GM19438 (cell line): ENCODE data around the gene CYBA.
A peak's percentile ranks its signal among the peaks of the same experiment; 100 is the strongest.

Experiments used
- ATAC-seq: cut with Tn5 transposase; IDR thresholded peaks from one replicate; pipeline ENCODE4 v1.9.1; 2021; ENCODE audit warnings: low read depth; ENCODE audit not compliant: unreplicated experiment

Gene CYBA

GRCh38 chr16:88650749-88651275, at the start of gene CYBA:
Gene CYBA, minus strand, starts transcription at chr16:88651053. Its CDS starts 40 bp downstream, at chr16:88651013.
- ATAC-seq: peak; percentile 74

- ATAC-seq: no peak
Measured at GRCh38 chr16:88700322-88700635, 49.4 kb upstream of the CYBA start.

- ATAC-seq: no peak
Measured at GRCh38 chr16:88699180-88699579, 48.3 kb upstream of the CYBA start.

- no peak for ATAC-seq
Measured at GRCh38 chr16:88698646-88699045, 47.8 kb upstream of the CYBA start.

GRCh38 chr16:88697831-88698615, 47.2 kb upstream of the CYBA start:
- ATAC-seq: no peak

- ATAC-seq: no peak
Measured at GRCh38 chr16:88697116-88697830, 46.4 kb upstream of the CYBA start.

- ATAC-seq: no peak
Measured at GRCh38 chr16:88696441-88696840, 45.6 kb upstream of the CYBA start.

GRCh38 chr16:88695753-88696152, 44.9 kb upstream of the CYBA start:
- no peak for ATAC-seq

GRCh38 chr16:88695218-88695617, 44.4 kb upstream of the CYBA start:
- ATAC-seq: no peak

GRCh38 chr16:88694221-88695087, 43.6 kb upstream of the CYBA start:
- no peak for ATAC-seq

- no peak for ATAC-seq
Measured at GRCh38 chr16:88693420-88694177, 42.7 kb upstream of the CYBA start.

GRCh38 chr16:88692861-88693260, 42.0 kb upstream of the CYBA start:
- no peak for ATAC-seq

GRCh38 chr16:88691924-88692560, 41.2 kb upstream of the CYBA start:
- ATAC-seq: no peak

- no peak for ATAC-seq
Measured at GRCh38 chr16:88691129-88691813, 40.4 kb upstream of the CYBA start.

GRCh38 chr16:88690341-88691128, 39.7 kb upstream of the CYBA start:
- ATAC-seq: no peak

GRCh38 chr16:88688013-88688778, 37.3 kb upstream of the CYBA start:
- ATAC-seq: no peak

GRCh38 chr16:88687676-88688012, 36.8 kb upstream of the CYBA start:
- no peak for ATAC-seq

GRCh38 chr16:88687254-88687576, 36.4 kb upstream of the CYBA start:
- ATAC-seq: no peak
